ENCODE data around the gene ASB10.

The ASB10 gene

DNA sequence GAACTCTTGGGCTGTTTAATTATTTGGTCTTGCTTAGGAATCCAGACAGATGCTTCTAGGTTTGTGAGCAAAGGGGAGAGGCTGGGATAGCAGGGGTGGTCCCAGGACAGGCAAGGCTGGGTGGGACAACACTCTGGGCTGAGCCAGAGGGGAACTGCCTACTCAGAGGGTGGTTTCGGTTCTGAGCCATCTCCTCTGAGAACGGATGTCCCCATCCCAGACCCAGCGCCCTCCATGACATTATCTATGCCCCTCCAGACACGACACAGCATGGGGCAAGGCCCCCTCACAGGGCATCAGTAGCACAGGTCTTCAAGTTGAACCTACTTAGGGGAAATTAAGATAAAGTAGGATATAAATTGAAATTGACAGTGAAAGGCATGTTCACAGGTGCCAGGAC lies 7.1 kb downstream of the ASB10 start:
- Histone ChIP-seq H3K27ac (ENCODE audit: low read length) (no peak overlapping the region), H3K4me2 (ENCODE audit: insufficient read depth, low read length) (no peak overlapping the region), H3K79me2 (ENCODE audit: insufficient read depth, low read length) (no peaks in the 10 kb centered on the region), H3K4me1 (ENCODE audit: insufficient read depth, low read length) (no peaks in the 10 kb centered on the region), H3K4me3 (ENCODE audit: low read depth in 1 of 2, low read length in 2 of 2) (no peak overlapping the region), H3K9ac (ENCODE audit: low read depth, low read length) (no peak overlapping the region), H4K20me1 (ENCODE audit: insufficient read depth, low read length) (0 out of 2 replicates have a peak, but pooled peaks cover 6% of the 10 kb centered on the region), H3K27me3 (ENCODE audit: insufficient read depth, low read length, poor library complexity) (peaks cover 16% of the 10 kb centered on the region), H3K9me3 (ENCODE audit: insufficient read depth, low read length, severe bottlenecking) (no peaks in the 10 kb centered on the region), H2AFZ (ENCODE audit: low read depth, low read length) (no peak overlapping the region), H3K36me3 (ENCODE audit: insufficient read depth, low read length) (no peaks in the 10 kb centered on the region)
- TF ChIP-seq, protein P1, sequence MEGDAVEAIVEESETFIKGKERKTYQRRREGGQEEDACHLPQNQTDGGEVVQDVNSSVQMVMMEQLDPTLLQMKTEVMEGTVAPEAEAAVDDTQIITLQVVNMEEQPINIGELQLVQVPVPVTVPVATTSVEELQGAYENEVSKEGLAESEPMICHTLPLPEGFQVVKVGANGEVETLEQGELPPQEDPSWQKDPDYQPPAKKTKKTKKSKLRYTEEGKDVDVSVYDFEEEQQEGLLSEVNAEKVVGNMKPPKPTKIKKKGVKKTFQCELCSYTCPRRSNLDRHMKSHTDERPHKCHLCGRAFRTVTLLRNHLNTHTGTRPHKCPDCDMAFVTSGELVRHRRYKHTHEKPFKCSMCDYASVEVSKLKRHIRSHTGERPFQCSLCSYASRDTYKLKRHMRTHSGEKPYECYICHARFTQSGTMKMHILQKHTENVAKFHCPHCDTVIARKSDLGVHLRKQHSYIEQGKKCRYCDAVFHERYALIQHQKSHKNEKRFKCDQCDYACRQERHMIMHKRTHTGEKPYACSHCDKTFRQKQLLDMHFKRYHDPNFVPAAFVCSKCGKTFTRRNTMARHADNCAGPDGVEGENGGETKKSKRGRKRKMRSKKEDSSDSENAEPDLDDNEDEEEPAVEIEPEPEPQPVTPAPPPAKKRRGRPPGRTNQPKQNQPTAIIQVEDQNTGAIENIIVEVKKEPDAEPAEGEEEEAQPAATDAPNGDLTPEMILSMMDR (IDR thresholded peaks at IDR 0.05; ENCODE audit: borderline replicate concordance, extremely low read depth, low read length, poor library complexity, severe bottlenecking) = no peak
- TF ChIP-seq EZH2 (IDR thresholded peaks at IDR 0.05; ENCODE audit: borderline replicate concordance, low read depth, low read length, severe bottlenecking) = no peak
- DNase-seq = no peak
- no peak for ATAC-seq (ENCODE audit: insufficient read depth, low read depth)

DNA sequence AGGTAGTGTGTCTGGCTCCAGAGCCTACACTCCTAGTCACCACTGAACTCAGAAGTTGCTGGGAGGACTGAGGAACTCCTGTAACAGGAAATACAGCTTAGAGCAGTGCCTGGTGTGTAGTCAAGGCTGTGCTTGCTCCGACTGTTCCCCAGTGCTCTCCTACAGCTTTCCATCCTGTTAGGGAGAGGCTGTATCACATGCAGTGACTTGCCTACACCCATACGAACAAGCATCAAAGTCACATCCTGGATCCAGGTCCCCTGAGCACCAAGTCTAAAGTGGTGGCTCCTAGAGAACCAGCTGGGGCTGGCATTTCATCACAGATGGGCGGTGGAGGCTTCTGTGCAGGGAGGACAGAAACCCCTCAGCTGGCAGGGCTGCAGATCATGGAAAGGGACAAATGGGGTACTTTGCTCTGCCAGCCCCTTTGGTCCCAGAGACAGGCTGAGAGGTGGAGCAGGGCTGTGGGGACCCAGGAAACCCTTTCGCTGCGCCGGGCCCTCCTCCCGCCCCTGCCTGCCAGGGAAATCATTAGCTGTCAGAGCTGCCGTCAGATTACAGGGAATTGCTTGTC lies 7.7 kb downstream of the ASB10 start:
- ATAC-seq (ENCODE audit: insufficient read depth, low read depth) (no peak), DNase-seq (no peak)
- H3K79me2 ChIP-seq (ENCODE audit: insufficient read depth, low read length) = no peaks in the 10 kb centered on the region
- no peak overlapping the region for H3K4me3 ChIP-seq (ENCODE audit: low read depth in 1 of 2, low read length in 2 of 2)
- H3K36me3 ChIP-seq (ENCODE audit: insufficient read depth, low read length) = no peaks in the 10 kb centered on the region
- peaks cover 16% of the 10 kb centered on the region for H3K27me3 ChIP-seq (ENCODE audit: insufficient read depth, low read length, poor library complexity)
- H3K27ac ChIP-seq (ENCODE audit: low read length) = no peak overlapping the region
- H3K9me3 ChIP-seq (ENCODE audit: insufficient read depth, low read length, severe bottlenecking) = no peaks in the 10 kb centered on the region
- no peak overlapping the region for H2AFZ ChIP-seq (ENCODE audit: low read depth, low read length)
- H3K9ac ChIP-seq (ENCODE audit: low read depth, low read length) = no peak overlapping the region
- H3K4me2 ChIP-seq (ENCODE audit: insufficient read depth, low read length) = no peak overlapping the region
- TF ChIP-seq EZH2 (IDR thresholded peaks at IDR 0.05; ENCODE audit: borderline replicate concordance, low read depth, low read length, severe bottlenecking) = no peak
- TF ChIP-seq, protein P1 (IDR thresholded peaks at IDR 0.05; ENCODE audit: borderline replicate concordance, extremely low read depth, low read length, poor library complexity, severe bottlenecking) = no peak
- H4K20me1 ChIP-seq (ENCODE audit: insufficient read depth, low read length) = 0 out of 2 replicates have a peak, but pooled peaks cover 6% of the 10 kb centered on the region
- no peaks in the 10 kb centered on the region for H3K4me1 ChIP-seq (ENCODE audit: insufficient read depth, low read length)

DNA sequence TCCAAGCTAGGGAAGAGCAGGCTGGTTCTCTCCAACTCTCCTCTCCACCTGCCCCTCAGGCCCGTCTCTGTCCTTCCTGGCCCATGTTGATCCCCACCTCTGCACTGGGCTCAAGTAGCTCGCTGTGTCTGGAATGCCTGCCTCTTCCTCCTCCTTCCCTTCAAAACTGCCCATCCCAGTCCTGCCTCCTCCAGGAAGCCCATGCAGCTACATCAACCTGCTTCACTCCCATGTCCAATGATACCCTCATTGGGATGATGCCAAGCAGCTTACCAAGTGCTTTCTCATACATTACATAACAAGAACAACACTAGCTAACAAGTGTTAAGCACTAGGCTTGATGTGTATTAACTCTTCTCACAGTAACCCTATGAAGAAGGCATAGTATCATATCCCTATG lies 8.2 kb downstream of the ASB10 start:
- ATAC-seq (ENCODE audit: insufficient read depth, low read depth) (no peak), DNase-seq (no peak)
- peaks cover 16% of the 10 kb centered on the region for H3K27me3 ChIP-seq (ENCODE audit: insufficient read depth, low read length, poor library complexity)
- H3K4me2 ChIP-seq (ENCODE audit: insufficient read depth, low read length) = no peak overlapping the region
- 0 out of 2 replicates have a peak, but pooled peaks cover 6% of the 10 kb centered on the region for H4K20me1 ChIP-seq (ENCODE audit: insufficient read depth, low read length)
- H3K36me3 ChIP-seq (ENCODE audit: insufficient read depth, low read length) = no peaks in the 10 kb centered on the region
- no peak overlapping the region for H2AFZ ChIP-seq (ENCODE audit: low read depth, low read length)
- no peak overlapping the region for H3K4me3 ChIP-seq (ENCODE audit: low read depth in 1 of 2, low read length in 2 of 2)
- TF ChIP-seq EZH2 (IDR thresholded peaks at IDR 0.05; ENCODE audit: borderline replicate concordance, low read depth, low read length, severe bottlenecking) = no peak
- TF ChIP-seq, protein P1 (IDR thresholded peaks at IDR 0.05; ENCODE audit: borderline replicate concordance, extremely low read depth, low read length, poor library complexity, severe bottlenecking) = no peak
- H3K9me3 ChIP-seq (ENCODE audit: insufficient read depth, low read length, severe bottlenecking) = no peaks in the 10 kb centered on the region
- no peak overlapping the region for H3K9ac ChIP-seq (ENCODE audit: low read depth, low read length)
- no peaks in the 10 kb centered on the region for H3K4me1 ChIP-seq (ENCODE audit: insufficient read depth, low read length)
- no peaks in the 10 kb centered on the region for H3K79me2 ChIP-seq (ENCODE audit: insufficient read depth, low read length)
- H3K27ac ChIP-seq (ENCODE audit: low read length) = no peak overlapping the region

Data from DND-41 (cell line).